GM12891 (cell line): ENCODE data around the gene PLAGL1.

Source experiments
- PAX5 ChIP-seq: IDR thresholded peaks from 2 replicates; pipeline ENCODE4 v1.6.1; 2011; ENCODE audit warnings: low read length, moderate library complexity, mild to moderate bottlenecking; ENCODE audit not compliant: insufficient read depth, severe bottlenecking
- POLR2A ChIP-seq: IDR thresholded peaks from 2 replicates; pipeline ENCODE4 v1.6.1; 2011; ENCODE audit warnings: low read depth, low read length, control low read depth
- POLR2AphosphoS5 ChIP-seq: IDR thresholded peaks from 2 replicates; pipeline ENCODE4 v1.6.1; 2011; ENCODE audit warnings: low read depth, low read length, control low read depth
- POU2F2 ChIP-seq: IDR thresholded peaks from 2 replicates; pipeline ENCODE4 v1.6.1; 2011; ENCODE audit warnings: low read depth, mild to moderate bottlenecking, control low read depth, low read length, moderate library complexity
- SPI1 ChIP-seq: IDR thresholded peaks from 2 replicates; pipeline ENCODE4 v1.6.1; 2011; ENCODE audit warnings: low read depth, low read length, control low read depth
- TAF1 ChIP-seq: IDR thresholded peaks from 2 replicates; pipeline ENCODE4 v1.6.1; 2011; ENCODE audit warnings: low read depth, low read length, control low read depth

DNA sequence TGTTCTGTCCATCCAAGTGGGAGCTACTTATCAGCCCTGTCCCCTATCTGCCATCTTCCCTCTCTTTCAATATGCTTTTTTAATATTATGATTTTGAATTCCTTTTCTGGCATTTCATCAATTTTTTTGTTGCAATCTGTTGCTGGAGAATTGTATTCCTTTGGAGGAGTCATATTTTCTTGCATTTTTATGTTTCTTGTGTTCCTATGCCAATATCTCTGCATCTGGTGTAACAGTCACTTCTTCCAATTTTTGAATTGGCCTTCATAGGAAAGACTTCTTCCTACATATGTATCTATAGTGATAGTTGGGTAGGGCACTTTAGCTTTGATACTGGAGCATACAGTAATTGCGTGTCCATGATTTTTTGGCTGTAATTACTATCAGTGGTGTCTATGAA is 73.7 kb downstream of the PLAGL1 start:
- TF ChIP-seq POLR2AphosphoS5 (no peak), POU2F2 (no peak), TAF1 (no peak), POLR2A (no peak), SPI1 (no peak), PAX5 (no peak)
